HEK293T (cell line): ENCODE data around the gene CHCHD3.

ENCODE experiments used
- ARNT ChIP-seq: fragments of 450-650 bp; IDR thresholded peaks from 2 replicates; pipeline ENCODE4 v1.6.1; 2017; ENCODE audit warnings: mild to moderate bottlenecking
- CTBP1 ChIP-seq: fragments of 450-650 bp; IDR thresholded peaks from 2 replicates; pipeline ENCODE4 v1.6.1; 2016; ENCODE audit warnings: borderline replicate concordance
- ELF4 ChIP-seq: fragments of 450-650 bp; IDR thresholded peaks from 2 replicates; pipeline ENCODE4 v1.6.1; 2017; ENCODE audit warnings: antibody characterized with exemption
- FOXA1 ChIP-seq: fragments of 450-650 bp; IDR thresholded peaks from 2 replicates; pipeline ENCODE4 v1.6.1; 2016; ENCODE audit warnings: mild to moderate bottlenecking
- FOXK2 ChIP-seq: fragments of 450-650 bp; IDR thresholded peaks from 2 replicates; pipeline ENCODE4 v1.6.1; 2016; ENCODE audit warnings: mild to moderate bottlenecking
- FOXM1 ChIP-seq: fragments of 450-650 bp; IDR thresholded peaks from 2 replicates; pipeline ENCODE4 v1.6.1; 2017; ENCODE audit warnings: mild to moderate bottlenecking, borderline replicate concordance
- HDGF ChIP-seq: fragments of 450-650 bp; IDR thresholded peaks from 2 replicates; pipeline ENCODE4 v1.6.1; 2017; ENCODE audit warnings: antibody characterized with exemption, borderline replicate concordance
- L3MBTL2 ChIP-seq: fragments of 450-650 bp; conservative IDR thresholded peaks from 2 replicates; pipeline ENCODE4 v1.6.1; 2016; ENCODE audit warnings: mild to moderate bottlenecking
- LEF1 ChIP-seq: fragments of 450-650 bp; IDR thresholded peaks from 2 replicates; pipeline ENCODE4 v1.6.1; 2017; ENCODE audit warnings: mild to moderate bottlenecking, borderline replicate concordance
- NFRKB ChIP-seq: fragments of 450-650 bp; IDR thresholded peaks from 2 replicates; pipeline ENCODE4 v1.6.1; 2016; ENCODE audit warnings: mild to moderate bottlenecking, moderate library complexity
- PKNOX1 ChIP-seq: fragments of 450-650 bp; IDR thresholded peaks from 2 replicates; pipeline ENCODE4 v1.6.1; 2016
- SUZ12 ChIP-seq: fragments of 450-650 bp; IDR thresholded peaks from 2 replicates; pipeline ENCODE4 v1.6.1; 2016; ENCODE audit warnings: mild to moderate bottlenecking
- TARDBP ChIP-seq: fragments of 450-650 bp; IDR thresholded peaks from 2 replicates; pipeline ENCODE4 v1.6.1; 2016

DNA sequence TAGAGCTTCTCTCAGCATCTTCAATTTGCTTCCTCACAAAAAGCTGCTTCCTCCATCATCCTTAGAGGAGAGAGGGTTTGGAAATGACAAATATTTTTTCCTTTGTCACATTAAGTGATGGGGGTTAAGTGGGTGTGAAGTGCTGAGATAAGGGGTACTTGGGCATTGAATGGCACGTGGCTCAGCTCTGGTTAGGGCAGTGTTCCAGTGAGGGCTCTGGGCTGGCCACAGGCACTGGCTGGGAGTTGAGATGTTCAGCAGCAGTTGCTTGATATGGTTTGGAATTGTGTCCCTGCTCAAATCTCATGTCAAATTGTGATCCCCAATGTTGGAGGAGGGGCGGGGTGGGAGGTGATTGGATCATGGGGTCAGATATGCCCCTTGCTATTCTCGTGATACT, 33.7 kb upstream of the CHCHD3 start:
- TF ChIP-seq LEF1 (no peak), NFRKB (no peak), TARDBP (no peak), FOXA1 (no peak), L3MBTL2 (no peak), ARNT (no peak), ELF4 (no peak), CTBP1 (no peak), FOXK2 (no peak), SUZ12 (no peak), PKNOX1 (no peak), HDGF (no peak), FOXM1 (no peak)
